Astrocyte of the cerebellum (primary cell): ENCODE data around the gene LMCD1.

Source experiments
- DNase-seq: peaks from one replicate; pipeline ENCODE4 v3.0.0-alpha.2; 2011; ENCODE audit warnings: low read depth
- H3K4me3 ChIP-seq: 2 replicates; pipeline ENCODE4 v1.5.1; 2011; ENCODE audit warnings: mild to moderate bottlenecking, low read depth, low read length, moderate library complexity
- in situ Hi-C: cut with HindIII; loops from 2 replicates; pipeline ENCODE4 v1.10.0; 2017; ENCODE audit warnings: low sequenced_read_pairs
- TF ChIP-seq, protein P1 (sequence below): IDR thresholded peaks from 2 replicates; pipeline ENCODE4 v1.5.1; 2012; ENCODE audit warnings: low read length, low read depth, moderate library complexity, mild to moderate bottlenecking; ENCODE audit errors: missing control alignments

Gene LMCD1

DNA sequence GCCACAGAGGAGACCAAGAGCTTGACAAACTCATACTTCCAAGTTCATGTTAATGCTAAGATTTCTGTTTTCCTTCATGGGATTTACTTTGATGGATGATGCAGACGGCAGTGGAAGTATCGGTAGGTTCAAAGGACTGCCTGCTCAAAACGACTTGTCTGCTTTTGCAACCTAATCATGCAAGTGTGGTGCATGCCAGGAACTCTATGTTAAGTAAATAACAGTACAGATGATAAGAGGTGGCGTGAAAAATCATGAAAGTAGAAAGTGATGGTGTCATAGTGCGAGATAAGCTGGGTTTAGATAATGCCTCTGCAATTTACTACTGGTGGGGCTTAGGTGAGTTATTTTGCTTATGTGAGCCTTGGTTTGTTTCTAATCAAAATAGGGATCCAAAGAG is 14.7 kb upstream of the LMCD1 start:
- in situ Hi-C loops = no loop called here
- DNase-seq = no peak
- H3K4me3 ChIP-seq = no peak overlapping the region
- TF ChIP-seq, protein P1, sequence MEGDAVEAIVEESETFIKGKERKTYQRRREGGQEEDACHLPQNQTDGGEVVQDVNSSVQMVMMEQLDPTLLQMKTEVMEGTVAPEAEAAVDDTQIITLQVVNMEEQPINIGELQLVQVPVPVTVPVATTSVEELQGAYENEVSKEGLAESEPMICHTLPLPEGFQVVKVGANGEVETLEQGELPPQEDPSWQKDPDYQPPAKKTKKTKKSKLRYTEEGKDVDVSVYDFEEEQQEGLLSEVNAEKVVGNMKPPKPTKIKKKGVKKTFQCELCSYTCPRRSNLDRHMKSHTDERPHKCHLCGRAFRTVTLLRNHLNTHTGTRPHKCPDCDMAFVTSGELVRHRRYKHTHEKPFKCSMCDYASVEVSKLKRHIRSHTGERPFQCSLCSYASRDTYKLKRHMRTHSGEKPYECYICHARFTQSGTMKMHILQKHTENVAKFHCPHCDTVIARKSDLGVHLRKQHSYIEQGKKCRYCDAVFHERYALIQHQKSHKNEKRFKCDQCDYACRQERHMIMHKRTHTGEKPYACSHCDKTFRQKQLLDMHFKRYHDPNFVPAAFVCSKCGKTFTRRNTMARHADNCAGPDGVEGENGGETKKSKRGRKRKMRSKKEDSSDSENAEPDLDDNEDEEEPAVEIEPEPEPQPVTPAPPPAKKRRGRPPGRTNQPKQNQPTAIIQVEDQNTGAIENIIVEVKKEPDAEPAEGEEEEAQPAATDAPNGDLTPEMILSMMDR = no peak

DNA sequence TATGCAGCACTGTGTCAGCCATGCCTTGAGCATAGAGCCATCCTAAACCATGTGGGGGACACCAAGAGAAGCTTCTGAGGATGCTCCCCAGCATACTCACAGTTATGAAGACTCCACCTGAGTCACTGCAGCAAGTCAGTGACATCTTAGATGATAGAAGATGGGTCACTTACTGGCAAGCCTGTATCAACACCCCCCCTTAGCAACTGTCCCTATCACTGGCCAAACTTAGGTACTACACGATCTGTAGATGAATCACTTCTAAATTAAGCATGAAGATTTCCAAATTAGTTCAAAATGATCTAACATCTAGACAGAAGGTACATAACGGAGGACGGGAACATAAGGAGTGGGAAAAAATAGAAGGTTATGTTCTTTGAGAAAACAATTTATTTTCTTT is 13.2 kb upstream of the LMCD1 start:
- TF ChIP-seq, protein P1 = no peak
- no peak for DNase-seq
- in situ Hi-C loops = no loop called here
- H3K4me3 ChIP-seq = no peak overlapping the region

DNA sequence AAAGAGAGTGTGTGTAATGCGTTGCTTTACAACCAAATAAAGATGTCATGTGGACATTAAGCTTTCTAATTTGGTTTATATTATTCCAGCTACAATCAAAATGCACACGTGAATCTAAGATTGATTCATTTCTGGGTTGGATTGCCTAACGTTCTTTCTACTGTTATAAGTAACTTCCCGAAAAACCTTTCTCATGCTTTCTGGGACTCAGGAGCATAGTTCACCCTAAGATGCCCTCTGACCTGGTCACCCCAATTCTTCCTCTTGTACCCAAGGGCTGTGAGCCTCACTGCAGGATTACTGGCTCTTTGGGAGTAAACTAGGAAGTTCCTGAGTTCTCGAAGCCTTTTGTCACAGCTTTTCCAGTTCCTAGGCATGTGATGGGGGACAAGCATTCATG is 12.7 kb upstream of the LMCD1 start:
- DNase-seq = no peak
- in situ Hi-C loops = no loop called here
- no peak overlapping the region for H3K4me3 ChIP-seq
- TF ChIP-seq, protein P1 = no peak

DNA sequence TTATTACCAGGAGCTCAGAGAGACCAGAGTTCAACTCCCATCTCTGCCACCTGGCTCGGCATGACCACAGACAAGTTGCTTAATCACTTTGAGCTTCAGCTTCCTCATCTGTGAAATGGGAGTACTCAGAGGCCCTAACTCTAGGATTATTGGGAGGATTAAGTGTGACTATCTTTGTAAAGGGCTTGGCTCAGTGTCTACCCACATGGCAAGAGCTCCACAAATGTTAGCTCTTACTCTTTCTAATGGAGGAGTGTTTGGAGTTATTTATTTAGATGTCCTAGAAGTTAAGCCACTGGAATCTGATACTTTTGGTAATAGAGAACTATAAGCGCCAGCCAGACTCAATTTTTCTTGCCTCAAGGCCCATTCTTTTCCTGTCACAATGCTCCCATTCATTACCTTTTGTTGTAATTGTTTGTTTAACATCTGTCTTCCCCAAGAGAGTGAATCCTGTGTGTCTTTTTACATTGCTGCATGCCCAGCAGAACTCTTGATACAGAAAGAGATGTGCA is 12.3 kb upstream of the LMCD1 start:
- no peak overlapping the region for H3K4me3 ChIP-seq
- no peak for DNase-seq
- TF ChIP-seq, protein P1 = no peak
- in situ Hi-C loops = no loop called here

DNA sequence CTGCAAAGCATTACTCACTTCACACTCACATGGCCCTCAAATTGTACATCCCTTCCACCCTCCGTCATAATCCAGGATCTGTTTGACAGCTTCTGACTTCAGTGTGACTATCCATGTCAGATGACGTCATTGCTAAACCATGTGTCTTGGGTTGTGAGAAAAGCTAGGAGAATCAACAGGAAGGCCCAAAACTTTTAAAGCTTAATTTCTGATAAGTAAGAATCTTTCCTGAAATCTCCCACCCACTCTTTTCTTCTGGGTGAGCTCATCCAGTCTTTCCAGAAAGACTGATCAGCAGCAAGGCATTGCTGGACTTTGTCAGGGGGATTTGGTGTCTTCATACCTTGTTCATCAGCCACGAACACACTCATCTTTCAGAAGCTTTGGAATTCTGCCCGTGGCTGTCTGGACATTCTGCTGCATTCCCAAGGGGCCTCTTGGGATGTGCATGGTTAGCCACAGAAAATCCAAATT is 11.5 kb upstream of the LMCD1 start:
- TF ChIP-seq, protein P1 = no peak
- in situ Hi-C loops = no loop called here
- no peak overlapping the region for H3K4me3 ChIP-seq
- DNase-seq = peak; percentile 82

DNA sequence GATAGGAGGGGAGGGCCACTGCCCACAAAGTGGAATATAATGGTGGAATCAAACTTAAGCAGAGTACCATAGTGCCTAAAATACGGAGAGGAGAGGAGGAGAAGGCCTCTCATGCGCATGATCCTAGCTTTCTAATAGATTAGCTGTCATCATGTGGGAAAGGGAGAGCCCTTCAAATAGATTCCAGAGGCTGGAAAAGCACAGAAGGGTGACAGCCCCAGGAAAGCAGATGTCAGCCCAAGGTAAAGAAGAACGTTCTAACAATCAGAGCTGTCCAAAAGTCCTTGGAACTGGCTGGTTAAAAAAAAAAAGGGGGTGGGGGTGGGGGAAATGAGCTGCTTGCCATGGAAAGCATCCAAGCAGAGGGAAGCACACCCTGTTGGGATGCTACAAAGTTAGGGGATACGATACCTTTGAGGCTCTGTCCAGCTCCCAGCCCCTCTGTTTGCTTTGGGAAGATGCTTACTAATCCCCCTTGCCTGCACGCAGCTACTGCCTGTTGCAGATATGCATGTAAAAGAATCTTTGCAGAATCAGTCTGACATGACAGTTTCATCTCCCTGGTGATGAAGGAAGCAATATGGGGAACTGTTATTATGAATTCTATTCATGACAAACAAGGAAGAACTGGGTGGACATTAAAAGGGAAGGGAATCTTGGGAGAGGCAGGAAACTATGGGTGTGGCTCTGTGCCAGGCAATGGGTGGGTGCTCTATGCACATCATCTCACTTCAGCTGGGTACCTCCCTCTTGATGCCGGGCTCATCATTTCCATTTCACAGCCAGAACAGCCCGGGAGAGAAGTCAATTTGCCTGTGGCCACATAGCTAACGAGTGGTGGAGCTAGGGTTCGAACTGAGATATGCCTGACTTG is 10.1 kb upstream of the LMCD1 start:
- in situ Hi-C loops = no loop called here
- no peak for DNase-seq
- no peak overlapping the region for H3K4me3 ChIP-seq
- TF ChIP-seq, protein P1 = no peak
